ENCODE measurements around the gene ZFX.

ZFX gene

GRCh38 chrX:24149351-24150050 is at the start of gene ZFX:
Gene ZFX, plus strand, starts transcription at chrX:24149729. Its CDS starts 23,014 bp downstream, at chrX:24172743.
- no peak for TF ChIP-seq CTCF (IDR thresholded peaks at IDR 0.05; ENCODE audit: low read depth, low read length)

GRCh38 chrX:24100713-24101112 is 48.8 kb upstream of the ZFX start:
- no peak for TF ChIP-seq CTCF (IDR thresholded peaks at IDR 0.05; ENCODE audit: low read depth, low read length)
- peak; percentile 30 to 34 for DNase-seq (ENCODE audit: low read depth in 2 of 2)
- H3K4me3 ChIP-seq (replicated peaks in 1 of 2; ENCODE audit: low read depth in 2 of 2, low read length in 2 of 2), result no peak overlapping the region

More at GRCh38 chrX:24149351-24150050, at the start of gene ZFX:
- H3K4me3 ChIP-seq (replicated peaks in 1 of 2; ENCODE audit: low read depth in 2 of 2, low read length in 2 of 2), result peak within 1 kb of the TSS; percentile 63 to 77
- peak; percentile 54 to 75 for DNase-seq (ENCODE audit: low read depth in 2 of 2)

GRCh38 chrX:24110069-24110468 is 39.5 kb upstream of the ZFX start:
- no peak for DNase-seq (ENCODE audit: low read depth in 2 of 2)
- no peak overlapping the region for H3K4me3 ChIP-seq (replicated peaks in 1 of 2; ENCODE audit: low read depth in 2 of 2, low read length in 2 of 2)
- no peak for TF ChIP-seq CTCF (IDR thresholded peaks at IDR 0.05; ENCODE audit: low read depth, low read length)

- H3K4me3 ChIP-seq (replicated peaks in 1 of 2; ENCODE audit: low read depth in 2 of 2, low read length in 2 of 2), result no peak overlapping the region
- TF ChIP-seq CTCF (IDR thresholded peaks at IDR 0.05; ENCODE audit: low read depth, low read length), result no peak
- peak in 1 of 2 donors; percentile 9 for DNase-seq (ENCODE audit: low read depth in 2 of 2)
Observed at GRCh38 chrX:24113181-24113580, 36.3 kb upstream of the ZFX start.

DNA sequence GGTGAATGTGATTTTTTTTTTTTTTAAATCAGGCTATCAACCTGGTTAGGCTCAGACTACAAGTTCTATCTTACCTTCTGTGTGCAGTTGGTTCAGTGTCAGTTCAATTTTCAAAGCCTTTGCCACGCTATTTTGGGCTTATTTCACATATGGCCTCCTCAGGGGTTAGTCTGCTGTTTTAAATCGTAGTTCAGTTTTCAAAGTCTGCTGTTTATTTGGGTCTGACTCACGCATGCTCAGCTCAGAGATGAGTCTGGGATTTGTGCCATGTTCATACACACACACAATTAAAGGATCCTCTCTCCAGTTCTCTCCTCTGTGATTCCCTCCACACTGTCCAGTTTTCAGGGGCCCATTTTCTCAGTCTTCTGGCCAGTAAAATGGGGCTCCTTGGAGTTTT is 32.3 kb upstream of the ZFX start:
- TF ChIP-seq CTCF (IDR thresholded peaks at IDR 0.05; ENCODE audit: low read depth, low read length), result no peak
- peak; percentile 72 to 78 for DNase-seq (ENCODE audit: low read depth in 2 of 2)
- H3K4me3 ChIP-seq (replicated peaks in 1 of 2; ENCODE audit: low read depth in 2 of 2, low read length in 2 of 2), result no peak overlapping the region

DNA sequence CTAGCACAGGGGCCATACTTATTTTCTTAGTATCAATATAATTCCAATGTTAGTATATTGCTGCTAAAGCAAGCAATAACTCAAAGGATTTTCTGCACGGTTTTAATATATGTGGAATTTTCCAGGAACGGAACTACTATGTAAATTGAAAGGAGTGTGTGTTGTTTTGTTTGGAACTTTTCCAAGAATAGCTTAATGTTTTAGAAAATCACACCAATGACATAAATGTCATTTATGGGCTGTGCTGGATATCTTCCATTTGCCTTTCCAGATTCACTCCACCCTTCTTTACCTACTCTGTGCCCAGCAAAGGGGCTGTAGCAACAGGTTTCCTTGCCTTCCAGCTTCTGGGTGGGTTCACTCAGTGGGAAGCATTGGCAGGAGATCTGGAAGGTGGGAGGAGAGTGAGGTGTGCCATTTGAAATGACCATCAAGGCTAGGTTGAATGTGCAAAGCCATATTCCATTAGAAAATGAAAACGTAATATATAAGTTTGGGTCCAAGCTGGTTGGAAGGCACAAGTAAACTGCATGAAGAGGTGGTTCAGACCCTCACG is 25.2 kb upstream of the ZFX start:
- DNase-seq (ENCODE audit: low read depth in 2 of 2), result peak in 1 of 2 donors; percentile 5
- H3K4me3 ChIP-seq (replicated peaks in 1 of 2; ENCODE audit: low read depth in 2 of 2, low read length in 2 of 2), result no peak overlapping the region
- TF ChIP-seq CTCF (IDR thresholded peaks at IDR 0.05; ENCODE audit: low read depth, low read length), result no peak
